SU-DHL-6 (cell line): ENCODE results near the gene RNU2-1.
"Not testable (repeated sequence)": the region's sequence is repeated elsewhere in the genome, so short reads cannot be mapped to it uniquely, and the experiment has no call there.

Experiments used
- H2AFZ ChIP-seq: fragments of 200-600 bp; sonication (generic); 2 replicates; pipeline ENCODE4 v1.6.1; 2014; ENCODE audit warnings: low read depth, mild to moderate bottlenecking, moderate library complexity, mixed read lengths, antibody characterized with exemption, low read length; ENCODE audit not compliant: severe bottlenecking
- H3F3A ChIP-seq: fragments of 200-600 bp; shearing (Covaris generic); 2 replicates; pipeline ENCODE4 v1.6.0; 2016; ENCODE audit warnings: antibody characterized with exemption, mild to moderate bottlenecking; ENCODE audit not compliant: insufficient read depth
- H3K27ac ChIP-seq: fragments of 200-600 bp; sonication (generic); 2 replicates; pipeline ENCODE4 v1.5.1; 2016; ENCODE audit warnings: low read depth, mild to moderate bottlenecking, low read length, moderate library complexity, mixed read lengths
- H3K27me3 ChIP-seq: fragments of 200-600 bp; sonication (generic), shearing (Covaris generic); 2 replicates; pipeline ENCODE4 v1.6.0; 2014; ENCODE audit warnings: mild to moderate bottlenecking, low read length
- H3K36me3 ChIP-seq: fragments of 200-600 bp; sonication (generic); 2 replicates; pipeline ENCODE4 v1.6.1; 2014; ENCODE audit warnings: mild to moderate bottlenecking, low read length, mixed read lengths
- H3K4me2 ChIP-seq: fragments of 300-600, 200-600 bp; shearing (Covaris generic), sonication (generic); 2 replicates; pipeline ENCODE4 v1.6.0; 2014; ENCODE audit warnings: low read length, low read depth, mild to moderate bottlenecking; ENCODE audit not compliant: poor library complexity, severe bottlenecking
- H3K4me3 ChIP-seq: fragments of 200-600 bp; sonication (generic); 2 replicates; pipeline ENCODE4 v1.5.1; 2014; ENCODE audit warnings: antibody characterized with exemption, low read length, mild to moderate bottlenecking, mixed read lengths; ENCODE audit not compliant: insufficient read depth, poor library complexity, severe bottlenecking
- H3K79me2 ChIP-seq: fragments of 200-600 bp; sonication (generic); 2 replicates; pipeline ENCODE4 v1.6.1; 2014; ENCODE audit warnings: mild to moderate bottlenecking, low read length, moderate library complexity; ENCODE audit not compliant: insufficient read depth
- H3K9ac ChIP-seq: fragments of 200-600 bp; sonication (generic); 2 replicates; pipeline ENCODE4 v1.7.0; 2014; ENCODE audit warnings: mild to moderate bottlenecking, low read length
- H3K9me2 ChIP-seq: fragments of 200-600 bp; sonication (generic); replicated peaks from 2 replicates; pipeline ENCODE4 v1.6.1; 2014; ENCODE audit warnings: low read length; ENCODE audit not compliant: insufficient read depth
- H3K9me3 ChIP-seq: fragments of 200-600 bp; sonication (generic); 2 replicates; pipeline ENCODE4 v1.6.1; 2014; ENCODE audit warnings: low read length, mixed read lengths; ENCODE audit not compliant: insufficient read depth
- H4K20me1 ChIP-seq: fragments of 200-600 bp; sonication (generic); 2 replicates; pipeline ENCODE4 v1.6.1; 2014; ENCODE audit warnings: low read depth, mild to moderate bottlenecking, antibody characterized with exemption, low read length, moderate library complexity, mixed read lengths
- EZH2phosphoT487 ChIP-seq: fragments of 200-600 bp; sonication (generic), shearing (Covaris generic); conservative IDR thresholded peaks from 2 replicates; pipeline ENCODE4 v1.6.1; 2018; ENCODE audit warnings: mild to moderate bottlenecking, antibody characterized with exemption, low read length, moderate library complexity, mixed read lengths
- TF ChIP-seq, protein P1 (sequence below): fragments of 200-600 bp; sonication (generic); IDR thresholded peaks from one replicate; pipeline ENCODE4 v1.5.1; 2017; ENCODE audit warnings: antibody characterized with exemption, mild to moderate bottlenecking, low read length, moderate library complexity; ENCODE audit not compliant: insufficient read depth, poor library complexity, severe bottlenecking

RNU2-1 gene

DNA sequence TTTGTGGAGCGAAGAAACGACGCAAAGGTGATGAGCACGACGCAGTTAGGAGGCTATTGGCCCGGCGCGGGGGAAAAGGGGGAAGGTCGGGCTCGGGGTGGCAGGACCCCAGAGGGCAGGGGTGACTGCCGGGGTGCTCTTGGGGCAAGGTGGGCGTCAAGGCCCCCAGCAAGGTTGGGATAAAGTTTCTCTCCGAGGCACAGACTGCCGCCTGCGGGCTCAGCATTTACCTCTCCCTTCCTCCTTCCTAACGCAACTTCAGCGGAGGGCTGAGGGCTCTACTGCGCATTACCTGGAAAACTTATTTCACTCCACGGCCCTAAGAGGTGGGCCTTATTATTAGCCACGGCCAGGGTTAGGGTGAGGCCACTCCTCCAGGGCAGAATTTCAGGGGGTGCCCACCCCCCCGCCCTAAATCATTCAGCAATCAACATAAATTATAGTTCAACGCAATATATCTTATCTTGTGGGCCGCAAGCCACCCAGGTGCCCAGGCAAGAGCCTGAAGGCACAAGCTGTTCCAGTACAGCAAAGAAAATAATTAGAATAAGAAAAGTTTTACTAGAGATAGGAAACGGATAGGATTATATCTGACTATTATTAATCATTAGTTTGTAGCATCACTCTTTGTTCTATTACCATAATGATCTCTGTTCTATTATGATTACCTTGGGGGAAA, 1.6 kb downstream of the RNU2-1 start:
- H3K4me3 ChIP-seq, H3K9me3 ChIP-seq, H3K4me2 ChIP-seq, H3K27me3 ChIP-seq, H3K27ac ChIP-seq, H3K36me3 ChIP-seq, H4K20me1 ChIP-seq, H3F3A ChIP-seq, H3K9ac ChIP-seq, H2AFZ ChIP-seq, H3K79me2 ChIP-seq, H3K9me2 ChIP-seq: not testable (repeated sequence)

DNA sequence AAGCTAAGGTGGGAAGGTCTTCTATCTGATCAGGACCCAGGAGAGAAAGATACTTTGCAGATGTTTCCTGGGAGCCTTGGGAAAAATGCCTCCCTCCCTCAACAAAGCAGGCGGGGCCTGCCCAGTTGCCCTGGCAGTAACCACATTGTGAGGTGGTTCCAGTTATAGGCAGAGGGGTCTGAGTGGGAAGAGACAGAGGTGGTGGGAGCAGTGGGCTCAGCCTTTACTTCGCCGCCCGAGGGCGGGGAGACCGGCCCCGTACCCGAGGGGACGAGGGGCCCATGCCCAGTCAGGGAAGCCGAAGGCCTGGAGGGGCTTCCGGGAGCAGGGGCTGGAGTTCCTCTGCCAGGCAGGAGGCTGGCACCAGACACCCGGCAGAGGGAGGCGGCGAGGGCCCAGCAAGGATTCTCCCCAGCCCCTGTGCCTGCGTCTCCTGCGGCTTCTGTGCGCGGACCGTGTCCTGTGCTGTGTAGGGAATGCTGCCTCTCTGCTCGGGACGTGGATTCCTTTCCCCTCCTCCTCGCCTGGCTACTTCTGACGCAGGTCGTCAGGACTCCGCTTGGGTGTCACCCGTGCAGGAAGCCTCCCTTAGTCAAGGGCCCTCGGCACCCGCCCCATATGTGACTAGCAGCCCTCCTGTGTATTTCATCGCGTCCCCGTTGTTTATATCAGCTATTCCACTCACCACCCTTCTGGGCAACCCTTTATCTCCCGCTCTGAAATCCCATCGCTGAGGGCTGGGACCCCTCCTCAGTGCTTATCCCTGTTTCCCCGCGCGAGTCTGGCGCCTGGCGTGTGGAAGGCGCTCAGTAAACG, 2.4 kb downstream of the RNU2-1 start:
- H3K79me2 ChIP-seq, H3K4me2 ChIP-seq, H3K9me3 ChIP-seq, H3F3A ChIP-seq, H3K36me3 ChIP-seq, H4K20me1 ChIP-seq, H3K9ac ChIP-seq, H3K27ac ChIP-seq, H2AFZ ChIP-seq, H3K4me3 ChIP-seq, H3K9me2 ChIP-seq, H3K27me3 ChIP-seq: not testable (repeated sequence)

GRCh38 chr17:43228020-43228782, 5.6 kb downstream of the RNU2-1 start, which contains the start of gene CCDC200:
TSS of gene CCDC200 (minus strand) at chr17:43228623. CDS start at chr17:43228554, 69 bp downstream.
- H3F3A ChIP-seq, H2AFZ ChIP-seq, H3K36me3 ChIP-seq, H3K9ac ChIP-seq, H3K27me3 ChIP-seq, H3K27ac ChIP-seq, H3K79me2 ChIP-seq, H4K20me1 ChIP-seq, H3K4me3 ChIP-seq, H3K4me2 ChIP-seq, H3K9me2 ChIP-seq, H3K9me3 ChIP-seq: not testable (repeated sequence)

DNA sequence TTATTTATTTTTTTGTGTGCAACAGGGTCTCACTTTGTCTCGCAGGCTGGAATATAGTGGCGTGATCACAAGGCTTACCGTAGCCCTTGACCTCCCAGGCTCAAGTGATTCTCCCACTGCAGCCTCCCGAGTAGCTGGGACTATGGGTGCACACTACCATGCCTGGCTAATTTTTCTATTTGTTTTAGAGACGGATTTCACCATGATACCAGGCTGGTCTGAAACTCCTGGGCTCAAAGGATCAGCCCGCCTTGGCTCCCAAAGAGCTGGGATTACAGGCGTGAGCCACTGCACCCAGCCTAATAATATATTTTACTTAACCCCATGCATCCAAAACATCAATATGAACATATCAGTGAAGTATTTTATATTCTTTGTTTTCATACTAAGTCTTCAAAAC, 7.4 kb downstream of the RNU2-1 start:
- Histone ChIP-seq H3K79me2 (no peaks in the 10 kb centered on the region), H4K20me1 (no peaks in the 10 kb centered on the region), H3F3A (no peaks in the 10 kb centered on the region), H3K36me3 (no peaks in the 10 kb centered on the region; the same call in 1 of the 2 replicates), H3K9me3 (no peaks in the 10 kb centered on the region), H3K9me2 (no peaks in the 10 kb centered on the region), H3K4me2 (no peak overlapping the region), H3K4me3 (no peak overlapping the region), H3K9ac (no peak overlapping the region), H2AFZ (no peak overlapping the region), H3K27ac (no peak overlapping the region), H3K27me3 (no peaks in the 10 kb centered on the region)
- no peak for TF ChIP-seq EZH2phosphoT487
- TF ChIP-seq, protein P1, sequence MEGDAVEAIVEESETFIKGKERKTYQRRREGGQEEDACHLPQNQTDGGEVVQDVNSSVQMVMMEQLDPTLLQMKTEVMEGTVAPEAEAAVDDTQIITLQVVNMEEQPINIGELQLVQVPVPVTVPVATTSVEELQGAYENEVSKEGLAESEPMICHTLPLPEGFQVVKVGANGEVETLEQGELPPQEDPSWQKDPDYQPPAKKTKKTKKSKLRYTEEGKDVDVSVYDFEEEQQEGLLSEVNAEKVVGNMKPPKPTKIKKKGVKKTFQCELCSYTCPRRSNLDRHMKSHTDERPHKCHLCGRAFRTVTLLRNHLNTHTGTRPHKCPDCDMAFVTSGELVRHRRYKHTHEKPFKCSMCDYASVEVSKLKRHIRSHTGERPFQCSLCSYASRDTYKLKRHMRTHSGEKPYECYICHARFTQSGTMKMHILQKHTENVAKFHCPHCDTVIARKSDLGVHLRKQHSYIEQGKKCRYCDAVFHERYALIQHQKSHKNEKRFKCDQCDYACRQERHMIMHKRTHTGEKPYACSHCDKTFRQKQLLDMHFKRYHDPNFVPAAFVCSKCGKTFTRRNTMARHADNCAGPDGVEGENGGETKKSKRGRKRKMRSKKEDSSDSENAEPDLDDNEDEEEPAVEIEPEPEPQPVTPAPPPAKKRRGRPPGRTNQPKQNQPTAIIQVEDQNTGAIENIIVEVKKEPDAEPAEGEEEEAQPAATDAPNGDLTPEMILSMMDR, result no peak
